SK-N-SH (cell line): ENCODE measurements around the gene MYH11. TPM values are rescaled to one million over a fixed set of nuclear protein-coding genes. Genes with fewer than 3 reads are reported as not detected.

Experiments used
- CTCF ChIA-PET: fragments of 300-600, 350-600 bp; formaldehyde crosslinking; extraction: SDS; loops from one replicate; lab custom pipeline; 2021; lab: Yijun Ruan, JAX
- POLR2A ChIA-PET: fragments of 350-600 bp; sonication (Branson Sonifier 250); formaldehyde crosslinking; extraction: SDS; loops from one replicate; lab custom pipeline; 2020; ENCODE audit warnings: antibody characterized with exemption, inconsistent platforms; lab: Yijun Ruan, JAX
- DNase-seq: peaks from one replicate; pipeline ENCODE4 v3.0.0; 2012
- H2AFZ ChIP-seq: fragments of 200-600 bp; sonication (generic); 2 replicates; pipeline ENCODE4 v1.8.1; 2016; ENCODE audit warnings: antibody characterized with exemption, mild to moderate bottlenecking, low read depth
- H3F3A ChIP-seq: fragments of 200-600 bp; sonication (generic); replicated peaks from 2 replicates; pipeline ENCODE3; 2016; ENCODE audit warnings: antibody characterized with exemption, mild to moderate bottlenecking; ENCODE audit not compliant: insufficient read depth
- H3K27ac ChIP-seq, 2 experiments: fragments of 200-500 bp in 1 of 2; fragments of 200-600 bp in 1 of 2; sonication (Bioruptor generic) in 1 of 2; sonication (generic), shearing (Covaris generic) in 1 of 2; 2 replicates each; pipeline versions ENCODE4 v1.5.1 to v1.6.1; 2014 to 2016; ENCODE audit warnings: low read depth in 2 of 2, inconsistent platforms in 1 of 2, low read length in 1 of 2, mild to moderate bottlenecking in 1 of 2, mixed read lengths in 1 of 2
- H3K27me3 ChIP-seq: fragments of 200-600 bp; sonication (generic), shearing (Covaris generic); 2 replicates; pipeline ENCODE4 v1.6.1; 2016; ENCODE audit warnings: mixed run types; ENCODE audit not compliant: insufficient read depth
- H3K36me3 ChIP-seq, 2 experiments: fragments of 200-500 bp in 1 of 2; fragments of 200-600 bp in 1 of 2; sonication (Bioruptor generic) in 1 of 2; sonication (generic) in 1 of 2; replicated peaks in 1 of 2; 2 replicates each; pipeline versions ENCODE3 to v1.5.1; 2014 to 2016; ENCODE audit warnings: low read length in 1 of 2, mild to moderate bottlenecking in 1 of 2; ENCODE audit not compliant: insufficient read depth in 2 of 2, control insufficient read depth in 1 of 2
- H3K4me1 ChIP-seq, 2 experiments: fragments of 200-500 bp in 1 of 2; fragments of 200-600 bp in 1 of 2; sonication (Bioruptor generic) in 1 of 2; sonication (generic), shearing (Covaris generic) in 1 of 2; 2 replicates each; pipeline versions ENCODE4 v1.5.1 to v1.6.1; 2014 to 2016; ENCODE audit warnings: low read depth in 1 of 2, low read length in 1 of 2, mixed run types in 1 of 2; ENCODE audit not compliant: insufficient read depth in 2 of 2, control insufficient read depth in 1 of 2
- H3K4me2 ChIP-seq: fragments of 200-600 bp; sonication (generic), shearing (Covaris generic); 2 replicates; pipeline ENCODE4 v1.6.1; 2017; ENCODE audit warnings: mixed run types
- H3K4me3 ChIP-seq, 2 experiments: fragments of 200-500 bp in 1 of 2; fragments of 200-600 bp in 1 of 2; sonication (Bioruptor generic) in 1 of 2; sonication (generic), shearing (Covaris generic) in 1 of 2; 2 replicates each; pipeline versions ENCODE4 v1.5.1 to v1.8.1; 2014 to 2016; ENCODE audit warnings: low read depth in 2 of 2, inconsistent platforms in 1 of 2, low read length in 1 of 2, mild to moderate bottlenecking in 1 of 2, mixed read lengths in 1 of 2, moderate library complexity in 1 of 2
- H3K79me2 ChIP-seq: fragments of 200-600 bp; sonication (generic); 2 replicates; pipeline ENCODE4 v1.8.1; 2017; ENCODE audit warnings: mild to moderate bottlenecking; ENCODE audit not compliant: insufficient read depth
- H3K9ac ChIP-seq: fragments of 200-600 bp; sonication (generic); 2 replicates; pipeline ENCODE4 v1.6.1; 2017; ENCODE audit warnings: mixed run types
- H3K9me2 ChIP-seq: fragments of 200-600 bp; sonication (generic); 2 replicates; pipeline ENCODE4 v1.6.1; 2017; ENCODE audit warnings: mixed run types
- H3K9me3 ChIP-seq: fragments of 200-600 bp; sonication (generic); 2 replicates; pipeline ENCODE4 v1.6.1; 2017; ENCODE audit warnings: mixed run types, mild to moderate bottlenecking, moderate library complexity
- H4K20me1 ChIP-seq: fragments of 200-600 bp; sonication (generic); 2 replicates; pipeline ENCODE4 v1.6.1; 2017; ENCODE audit warnings: mild to moderate bottlenecking, mixed run types; ENCODE audit not compliant: insufficient read depth
- CHD2 ChIP-seq: fragments of 150-350 bp; IDR thresholded peaks from 2 replicates; pipeline ENCODE4 v1.6.1; 2018; ENCODE audit warnings: low read length; ENCODE audit not compliant: partially characterized antibody
- CTCF ChIP-seq: fragments of 200-600 bp; sonication (generic); IDR thresholded peaks from 2 replicates; pipeline ENCODE4 v1.6.1; 2017; ENCODE audit warnings: antibody characterized with exemption, mild to moderate bottlenecking, moderate library complexity
- MXI1 ChIP-seq: IDR thresholded peaks from 2 replicates; pipeline ENCODE4 v1.6.1; 2012; ENCODE audit warnings: mild to moderate bottlenecking, low read depth, low read length, improper control_type of control experiment
- NFIC ChIP-seq: IDR thresholded peaks from 2 replicates; pipeline ENCODE4 v1.4.0; 2012; ENCODE audit warnings: borderline replicate concordance
- RCOR1 ChIP-seq: fragments of 150-350 bp; IDR thresholded peaks from 2 replicates; pipeline ENCODE4 v1.6.1; 2017; ENCODE audit warnings: antibody characterized with exemption, low read length
- SMC3 ChIP-seq: IDR thresholded peaks from 2 replicates; pipeline ENCODE4 v1.6.1; 2012; ENCODE audit warnings: low read depth, low read length, improper control_type of control experiment
- ZBTB33 ChIP-seq: IDR thresholded peaks from 2 replicates; pipeline ENCODE4 v1.4.0; 2012; ENCODE audit warnings: low read depth, borderline replicate concordance
- WGBS: methylation state at CpG from one replicate; pipeline ENCODE4 v1.1.6; 2017; ENCODE audit warnings: low lambda C conversion rate; 5-methylcytosine and 5-hydroxymethylcytosine counted together
- polyA plus RNA-seq, 3 experiments: library from polyadenylated mRNA; depleted of rRNA; stranded (reverse); fragments of >200 nt; gene quantifications; 2 replicates each; pipeline ENCODE4 v1.2.3, GENCODE V29; 2012

MYH11 gene
- polyA plus RNA-seq, 1 of the 3 experiments (the other 2 are of a cell fraction) = 0.02 TPM

- Histone ChIP-seq H3K9ac (no peak overlapping the region), H2AFZ (no peak overlapping the region), H3K4me3 (no peak overlapping the region), H3K36me3 (no peaks in the 10 kb centered on the region), H3K9me2 (no peaks in the 10 kb centered on the region), H3K4me2 (no peak overlapping the region), H3K27ac (no peak overlapping the region), H3K27me3 (peaks cover 7% of the 10 kb centered on the region; the same call in 1 of the 2 replicates), H3K4me1 (no peaks in the 10 kb centered on the region), H3K79me2 (no peaks in the 10 kb centered on the region), H4K20me1 (no peaks in the 10 kb centered on the region), H3K9me3 (no peaks in the 10 kb centered on the region), H3F3A (no peaks in the 10 kb centered on the region)
- ChIA-PET CTCF (interaction anchor here (0.8 to 1.0 kb wide), 3 partner anchors 17 to 352 kb away, joined by 3 to 5 read pairs (median 3); no protein-coding TSS in a partner anchor), POLR2A (no interaction called here)
- no peak for TF ChIP-seq RCOR1
- TF ChIP-seq SMC3 = no peak
- no peak for TF ChIP-seq CTCF
- no peak for TF ChIP-seq CHD2
- no peak for TF ChIP-seq ZBTB33
- no peak for TF ChIP-seq NFIC
- TF ChIP-seq, all 33 proteins: peak for 0
- peak; percentile 30 for DNase-seq
Measured at GRCh38 chr16:15775209-15775608, 81.6 kb downstream of the MYH11 start.

GRCh38 chr16:15773968-15774367, 82.9 kb downstream of the MYH11 start:
- Histone ChIP-seq H3K27me3 (no peaks in the 10 kb centered on the region; the same call in 1 of the 2 replicates), H3K4me3 (no peak overlapping the region), H3K9ac (no peak overlapping the region), H3K79me2 (no peaks in the 10 kb centered on the region), H2AFZ (no peak overlapping the region), H3K4me1 (no peaks in the 10 kb centered on the region), H3K4me2 (no peak overlapping the region), H3K36me3 (no peaks in the 10 kb centered on the region), H3K27ac (no peak overlapping the region), H3K9me2 (no peaks in the 10 kb centered on the region), H4K20me1 (no peaks in the 10 kb centered on the region), H3F3A (no peaks in the 10 kb centered on the region), H3K9me3 (no peaks in the 10 kb centered on the region)
- POLR2A ChIA-PET = no interaction called here
- DNase-seq = no peak
- CTCF ChIA-PET = interaction anchor here (0.6 to 2.0 kb wide), 3 partner anchors 39 to 55 kb away, joined by 4 to 5 read pairs (median 4); no protein-coding TSS in a partner anchor
- 26% methylated on average over 6 of the region's 6 CpGs for WGBS
- TF ChIP-seq MXI1 = no peak
